HG03442 (cell line): ENCODE measurements around the gene ETF1.

Source experiments
- ATAC-seq: cut with Tn5 transposase; IDR thresholded peaks from one replicate; pipeline ENCODE4 v1.9.1; 2021; ENCODE audit warnings: mild to moderate bottlenecking, moderate library complexity; ENCODE audit not compliant: unreplicated experiment

Gene ETF1

DNA sequence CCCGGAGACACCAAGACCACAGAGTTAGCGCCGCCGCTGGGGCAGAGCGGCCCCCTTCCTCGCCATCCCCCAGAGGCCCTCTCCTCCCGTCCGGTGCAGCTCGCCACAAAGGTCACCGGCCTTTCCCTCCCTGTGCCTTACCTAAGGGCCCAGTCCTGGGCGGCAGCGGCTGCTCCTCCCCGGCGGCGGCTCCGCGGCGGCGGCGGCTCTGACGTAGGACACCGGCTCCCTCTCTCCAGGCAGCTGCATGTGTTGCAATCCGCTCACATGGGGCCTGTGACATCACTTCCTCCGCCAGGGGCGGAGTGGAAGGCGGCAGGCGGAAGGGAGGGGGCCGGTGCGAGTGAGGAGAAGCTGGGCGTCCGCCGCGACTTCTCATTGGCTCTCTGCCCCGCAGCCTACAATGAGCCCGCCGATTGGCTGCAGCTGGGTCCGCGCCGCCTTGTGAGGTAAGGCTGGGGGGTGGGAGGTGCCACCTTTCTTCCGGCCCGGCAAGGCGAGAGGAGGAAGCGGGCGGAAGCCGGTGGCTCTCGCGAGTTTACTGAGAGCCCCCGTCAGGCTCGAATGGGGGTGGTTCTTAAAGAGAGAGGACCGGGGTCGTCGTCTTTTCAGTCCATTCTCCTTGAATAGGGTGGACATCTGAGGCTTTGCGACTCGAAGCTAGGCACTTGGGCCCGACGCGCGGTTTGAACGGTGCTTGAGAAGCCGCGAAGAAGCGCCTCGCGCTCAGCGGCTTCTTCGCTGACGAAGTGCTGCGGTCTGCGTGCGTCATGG lies at the start of gene ETF1:
Gene ETF1 (minus strand): TSS at position 281 of the 774 bp plus-strand sequence. CDS start 318 bp downstream, outside the sequence.
- peak; percentile 90 for ATAC-seq

DNA sequence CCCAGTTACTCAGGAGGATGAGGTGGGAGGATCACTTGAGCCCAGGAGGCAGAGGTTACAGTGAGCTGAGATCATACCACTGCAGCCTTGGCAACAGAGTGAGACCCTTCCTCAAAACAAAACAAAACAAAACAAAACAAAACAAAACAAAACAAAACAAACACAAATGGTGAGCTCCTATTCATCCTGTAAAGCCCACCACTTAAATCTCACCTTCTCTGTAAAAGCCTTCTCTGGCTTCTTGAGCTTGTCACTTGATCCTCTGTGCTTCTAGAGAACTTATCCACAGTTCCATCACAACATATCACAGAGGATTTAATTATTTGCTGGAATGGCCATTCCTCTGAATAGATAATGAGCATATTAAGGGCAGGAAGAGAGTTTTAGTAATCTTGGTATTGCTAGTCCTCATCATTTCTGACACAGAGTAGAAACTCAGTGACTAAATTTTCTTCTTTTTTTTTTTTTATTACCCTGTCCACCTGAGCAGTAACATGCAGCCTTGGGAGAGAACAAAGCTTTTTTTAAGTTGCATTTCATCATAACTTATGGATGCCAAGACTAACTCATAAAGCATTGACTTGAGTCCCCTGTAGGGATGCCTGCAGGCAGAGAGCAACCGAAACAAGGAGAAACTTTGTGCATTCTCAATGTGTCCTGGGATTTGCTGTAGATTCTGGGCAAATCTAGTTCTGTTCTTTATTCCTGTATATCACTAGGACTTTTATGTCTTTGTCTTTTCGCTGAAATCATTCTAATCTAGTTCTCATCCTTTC lies 45.2 kb upstream of the ETF1 start:
- ATAC-seq, result no peak

GRCh38 chr5:138585157-138585556 lies 42.1 kb upstream of the ETF1 start:
- ATAC-seq, result no peak

GRCh38 chr5:138583984-138584637 lies 41.1 kb upstream of the ETF1 start:
- ATAC-seq, result no peak

GRCh38 chr5:138582959-138583358 lies 39.9 kb upstream of the ETF1 start:
- ATAC-seq, result no peak

DNA sequence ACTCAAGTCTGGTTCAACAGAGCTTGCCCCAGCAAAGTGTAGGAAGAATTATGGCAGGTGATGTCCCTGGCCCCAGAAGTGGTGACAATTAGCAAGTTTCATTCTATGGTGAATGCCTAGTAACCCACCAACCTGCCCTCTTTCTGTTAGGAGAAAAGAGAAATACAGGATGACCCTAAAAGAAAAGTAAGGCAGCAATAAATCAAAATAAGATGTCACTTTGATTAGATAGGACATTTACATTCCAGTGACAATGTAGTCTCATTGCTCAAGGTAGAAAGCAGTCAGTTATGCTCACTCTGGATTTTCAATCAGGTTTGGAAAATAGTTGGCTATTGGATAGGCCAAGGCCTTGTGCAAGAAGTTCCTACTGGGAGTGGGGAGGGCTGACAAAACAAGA lies 37.7 kb upstream of the ETF1 start:
- ATAC-seq, result no peak

DNA sequence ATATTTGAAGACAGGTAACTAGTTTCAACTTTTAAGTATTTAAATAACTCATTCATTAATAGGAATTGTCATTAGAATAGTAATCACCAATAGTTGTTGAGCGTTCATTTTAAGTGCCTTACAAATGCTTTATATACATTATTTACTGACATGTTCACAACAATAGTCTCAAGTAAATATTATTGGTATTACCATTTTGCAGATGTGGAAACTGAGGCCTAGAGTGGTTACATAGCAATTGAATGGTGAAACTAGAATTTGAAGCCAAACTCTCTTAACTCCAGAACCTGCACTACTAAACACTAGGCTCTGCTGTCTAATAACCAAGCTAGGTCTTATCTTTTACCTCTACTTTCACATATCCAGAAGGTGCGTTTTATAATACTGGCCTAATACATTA lies 37.0 kb upstream of the ETF1 start:
- no peak for ATAC-seq

DNA sequence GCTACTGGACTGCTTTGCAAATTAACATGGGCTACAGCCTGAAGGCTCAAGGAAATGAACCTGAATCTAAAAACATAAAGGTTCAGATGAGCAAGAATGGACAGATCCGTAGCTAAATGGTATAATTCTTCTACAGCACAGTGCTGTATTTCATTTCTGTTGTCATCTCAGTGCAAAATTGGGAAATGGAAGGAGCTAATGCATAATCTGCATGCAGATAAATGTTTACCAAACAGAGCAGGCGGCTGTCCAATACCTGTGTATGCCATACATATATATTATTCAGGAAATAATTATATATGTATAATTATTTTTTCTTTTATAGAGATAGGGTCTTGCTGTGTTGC lies 36.5 kb upstream of the ETF1 start:
- no peak for ATAC-seq

DNA sequence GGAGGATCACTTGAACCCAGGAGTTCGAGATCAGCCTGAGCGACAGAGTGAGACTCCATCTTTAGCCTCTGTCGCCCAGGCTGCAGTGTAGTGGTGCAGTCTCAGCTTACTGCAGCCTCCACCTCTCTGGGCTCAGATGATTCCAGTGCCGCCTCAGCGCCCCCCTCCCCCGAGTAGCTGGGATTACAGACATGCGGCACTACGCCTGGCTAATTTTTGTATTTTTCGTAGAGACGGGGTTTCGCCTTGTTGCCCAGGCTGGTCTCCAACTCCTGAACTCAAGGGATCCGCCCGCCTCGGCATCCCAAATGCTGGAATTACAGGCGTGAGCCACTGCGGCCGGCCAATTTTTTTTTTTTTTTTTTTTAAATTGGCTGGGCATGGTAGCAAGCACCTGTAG lies 34.4 kb upstream of the ETF1 start:
- no peak for ATAC-seq

- ATAC-seq, result peak; percentile 87
Measured at GRCh38 chr5:138575194-138576015, 32.4 kb upstream of the ETF1 start, which contains the start of gene HSPA9. Gene HSPA9, minus strand, starts transcription at chr5:138575401. Its CDS starts 83 bp downstream, at chr5:138575318.

DNA sequence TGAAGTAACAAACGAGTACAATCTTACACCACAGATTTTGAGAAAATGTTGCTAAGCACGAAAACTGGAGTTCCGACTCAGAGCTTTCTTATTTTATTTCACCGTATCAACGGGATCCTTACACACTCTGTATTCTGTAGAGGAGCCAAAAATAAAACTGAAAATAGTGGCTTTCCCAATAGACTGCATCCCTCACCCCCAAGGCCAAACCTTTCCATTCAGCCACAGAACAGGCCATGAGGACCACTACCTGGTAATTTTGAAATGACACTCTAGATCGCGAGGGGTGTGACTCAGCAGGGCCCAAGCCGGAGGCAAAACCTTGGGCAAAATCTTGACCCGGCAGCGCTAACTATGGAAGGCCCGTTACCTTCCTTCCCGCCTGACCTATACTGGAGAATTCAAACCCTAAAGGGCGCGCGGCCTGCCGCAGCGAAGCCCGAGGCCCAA lies 31.7 kb upstream of the ETF1 start:
- ATAC-seq, result no peak

GRCh38 chr5:138573949-138574670 lies 31.1 kb upstream of the ETF1 start:
- ATAC-seq, result no peak

DNA sequence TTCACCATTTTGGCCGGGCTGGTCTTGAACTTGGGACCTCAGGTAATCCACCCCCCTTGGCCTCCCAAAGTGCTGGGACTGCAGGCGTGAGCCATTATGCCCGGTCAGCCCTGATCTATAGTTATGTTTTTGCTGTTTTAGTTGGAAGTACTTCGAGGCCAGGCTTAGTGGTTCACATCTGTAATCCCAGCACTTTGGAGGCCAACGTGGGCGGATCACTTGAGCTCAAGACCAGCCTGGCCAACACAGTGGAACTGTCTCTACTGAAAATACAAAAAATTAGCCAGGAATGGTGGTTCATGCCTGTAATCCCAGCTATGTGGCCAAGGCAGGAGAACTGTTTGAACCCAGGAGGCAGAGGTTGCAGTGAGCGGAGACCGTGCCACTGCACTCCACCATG lies 30.2 kb upstream of the ETF1 start:
- no peak for ATAC-seq

GRCh38 chr5:138570871-138571270 lies 27.8 kb upstream of the ETF1 start:
- no peak for ATAC-seq

DNA sequence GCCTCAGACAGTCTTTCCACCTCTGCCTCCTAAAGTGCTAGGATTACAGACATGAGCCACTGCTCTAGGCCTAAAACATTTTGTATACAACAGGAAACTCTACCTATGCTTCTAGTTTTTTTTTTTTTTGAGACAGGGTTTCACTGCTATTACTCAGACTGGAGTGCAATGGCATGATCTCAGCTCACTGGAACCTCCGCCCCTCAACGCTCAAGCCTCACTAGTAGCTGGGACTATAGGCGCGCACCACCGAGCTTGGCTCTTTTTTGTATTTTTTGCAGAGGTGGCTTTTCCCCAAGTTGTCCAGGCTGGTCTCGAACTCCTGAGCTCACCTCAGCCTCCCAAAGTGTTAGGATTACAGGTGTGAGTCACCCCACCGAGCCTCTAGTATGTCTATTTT lies 26.7 kb upstream of the ETF1 start:
- ATAC-seq, result no peak

GRCh38 chr5:138568061-138568824 lies 25.2 kb upstream of the ETF1 start:
- ATAC-seq, result no peak

GRCh38 chr5:138566792-138567191 lies 23.8 kb upstream of the ETF1 start:
- ATAC-seq, result no peak

DNA sequence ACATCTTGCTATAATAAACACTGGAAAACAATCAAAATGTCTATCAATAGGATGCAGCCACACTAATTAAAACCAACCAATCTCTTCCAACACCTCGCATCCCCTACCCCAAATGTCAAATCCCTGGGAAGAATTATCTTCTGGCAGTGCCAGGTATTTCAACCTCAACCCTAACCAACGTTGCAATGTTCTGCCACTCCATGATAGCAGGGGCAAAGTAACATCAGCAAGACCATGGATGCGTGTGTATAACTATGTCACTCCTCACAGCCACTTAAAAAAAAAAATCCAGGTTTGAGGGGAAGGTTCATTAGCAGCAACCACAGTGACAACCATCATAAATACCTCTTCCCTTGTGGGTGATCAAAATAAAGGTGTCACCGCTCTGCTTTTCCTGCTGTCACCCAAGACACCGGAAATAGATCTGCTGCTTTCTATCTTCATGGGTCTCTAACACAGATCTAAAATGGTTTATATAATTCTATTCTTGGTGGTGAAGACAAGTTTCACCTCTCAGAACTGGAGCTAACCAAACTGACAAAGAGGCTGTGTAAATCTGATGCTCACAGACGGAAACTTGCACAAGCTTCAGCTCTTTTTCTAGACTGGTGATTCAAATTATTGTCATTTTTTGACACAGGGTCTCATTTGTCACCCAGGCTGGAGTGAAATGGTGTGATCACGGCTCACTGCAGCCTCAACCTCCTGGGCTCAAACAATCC lies 22.2 kb upstream of the ETF1 start:
- ATAC-seq, result no peak

DNA sequence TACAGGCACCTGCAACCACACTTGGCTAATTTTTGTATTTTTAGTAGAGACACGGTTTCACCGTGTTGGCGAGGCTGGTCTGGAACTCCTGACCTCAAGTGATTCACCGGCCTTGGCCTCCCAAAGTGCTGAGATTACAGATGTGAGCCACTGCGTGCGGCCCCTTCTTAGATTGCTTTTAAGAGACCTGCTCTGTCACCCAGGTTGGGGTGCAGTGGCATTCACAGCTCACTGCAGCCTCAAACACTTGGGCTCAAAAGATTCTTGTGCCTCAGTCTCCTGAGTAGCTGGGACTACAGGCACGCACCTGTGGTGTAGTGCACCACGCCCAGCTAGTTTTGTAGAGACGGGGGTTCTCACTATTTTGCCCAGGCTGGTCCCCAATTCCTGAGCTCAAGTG lies 21.2 kb upstream of the ETF1 start:
- no peak for ATAC-seq
